SH-SY5Y (cell line): ENCODE data around the gene LCE5A.

Source experiments
- GATA2 ChIP-seq: IDR thresholded peaks from 2 replicates; pipeline ENCODE4 v1.6.1; 2011; ENCODE audit warnings: mild to moderate bottlenecking, low read depth, low read length
- GATA3 ChIP-seq: IDR thresholded peaks from 2 replicates; pipeline ENCODE4 v1.6.1; 2011; ENCODE audit warnings: low read depth, mild to moderate bottlenecking, low read length, moderate library complexity

GRCh38 chr1:152497273-152497672 is 13.3 kb upstream of the LCE5A start:
- no peak for TF ChIP-seq GATA2
- TF ChIP-seq GATA3: no peak
